ENCODE measurements around the gene YY1. TPM values are rescaled to one million over a fixed set of nuclear protein-coding genes. Genes with fewer than 3 reads are reported as not detected.

YY1 gene
- total and polyA plus RNA-seq, 9 of the 15 experiments (the other 6 are each of a cell fraction or from before 2014, with no cell fraction given): 20.8 to 74.2 (median 46.7) TPM

GRCh38 chr14:100238419-100239210 is at the start of gene YY1 (continued):
- TF ChIP-seq CREB5 (CRISPR knock-in tag; IDR thresholded peaks at IDR 0.05) (no peak), MYC (IDR thresholded peaks at IDR 0.05; ENCODE audit: low read depth, low read length) (peak; percentile 31), MYC (CRISPR knock-in tag; IDR thresholded peaks at IDR 0.05; ENCODE audit: borderline replicate concordance, low read depth) (no peak), ELF1 (tag; IDR thresholded peaks at IDR 0.05) (peak; percentile 67; the same call in 1 of the 2 replicates), NONO (IDR thresholded peaks at IDR 0.05; ENCODE audit: low read depth in 2 of 2, low read length in 1 of 2) (peak in 1 of 2 experiments; percentile 57; a peak in 1 of 4 replicates), RB1 (IDR thresholded peaks at IDR 0.05; ENCODE audit: low read depth) (peak; percentile 11; the same call in 1 of the 2 replicates), KLF6 (CRISPR knock-in tag; IDR thresholded peaks at IDR 0.05; ENCODE audit: borderline replicate concordance) (no peak), BRD9 (IDR thresholded peaks at IDR 0.05; ENCODE audit: low read depth, partially characterized antibody) (no peak), NEUROD1 (IDR thresholded peaks at IDR 0.05; ENCODE audit: borderline replicate concordance, low read depth, low read length, partially characterized antibody) (peak; percentile 44), PTTG1 (tag; IDR thresholded peaks at IDR 0.05; ENCODE audit: low read depth) (no peak), NR2F6 (CRISPR knock-in tag; IDR thresholded peaks at IDR 0.05) (no peak), CREM (IDR thresholded peaks at IDR 0.05; ENCODE audit: low read depth) (peak; percentile 66), ETS1 (conservative IDR thresholded peaks at IDR 0.05; ENCODE audit: control insufficient read depth, low read depth, low read length) (0 out of 2 replicates have a peak, but pooled peaks have one; percentile 21), ARHGAP35 (IDR thresholded peaks at IDR 0.05; ENCODE audit: partially characterized antibody) (peak; percentile 85), ERF (CRISPR knock-in tag; IDR thresholded peaks at IDR 0.05) (no peak), NFYB (IDR thresholded peaks at IDR 0.05; ENCODE audit: extremely low read depth, insufficient read length) (peak; percentile 24), NR4A1 (CRISPR knock-in tag; IDR thresholded peaks at IDR 0.05) (no peak), NR4A1 (tag; IDR thresholded peaks at IDR 0.05) (no peak), PHF8 (IDR thresholded peaks at IDR 0.05; ENCODE audit: borderline replicate concordance, low read length) (peak; percentile 58; the same call in 1 of the 2 replicates), RBM39 (optimal IDR thresholded peaks at IDR 0.05; ENCODE audit: low read depth, low read length) (no peak), CREB1 (IDR thresholded peaks at IDR 0.05) (peak; percentile 53; the same call in 1 of the 2 replicates), CREB1 (CRISPR knock-in tag; IDR thresholded peaks at IDR 0.05) (0 out of 2 replicates have a peak, but pooled peaks have one; percentile 29), SMARCA5 (IDR thresholded peaks at IDR 0.05) (no peak), ZKSCAN3 (CRISPR knock-in tag; IDR thresholded peaks at IDR 0.05) (no peak), CBX1 (IDR thresholded peaks at IDR 0.05; ENCODE audit: low read depth) (no peak; the same call in 1 of the 2 replicates), TBP (optimal IDR thresholded peaks at IDR 0.05; ENCODE audit: low read depth, low read length) (peak; percentile 47)
- TF ChIP-seq, protein P1, sequence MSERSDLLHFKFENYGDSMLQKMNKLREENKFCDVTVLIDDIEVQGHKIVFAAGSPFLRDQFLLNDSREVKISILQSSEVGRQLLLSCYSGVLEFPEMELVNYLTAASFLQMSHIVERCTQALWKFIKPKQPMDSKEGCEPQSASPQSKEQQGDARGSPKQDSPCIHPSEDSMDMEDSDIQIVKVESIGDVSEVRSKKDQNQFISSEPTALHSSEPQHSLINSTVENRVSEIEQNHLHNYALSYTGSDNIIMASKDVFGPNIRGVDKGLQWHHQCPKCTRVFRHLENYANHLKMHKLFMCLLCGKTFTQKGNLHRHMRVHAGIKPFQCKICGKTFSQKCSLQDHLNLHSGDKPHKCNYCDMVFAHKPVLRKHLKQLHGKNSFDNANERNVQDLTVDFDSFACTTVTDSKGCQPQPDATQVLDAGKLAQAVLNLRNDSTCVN (CRISPR knock-in tag; IDR thresholded peaks at IDR 0.05): no peak
